Endothelial cell of umbilical vein (primary cell): Measurements from ENCODE around the gene HIVEP3. TPM values are rescaled to one million over a fixed set of nuclear protein-coding genes. Genes with fewer than 3 reads are reported as not detected.

ENCODE experiments used
- BruUV-seq: library from RNA; stranded (reverse); fragments of 400-500 nt; replicated peaks from 2 replicates; lab custom pipeline; 2021; lab: Mats Ljungman, UMichigan
- CTCF ChIA-PET: fragments of 300-600, 350-600 bp; sonication (Branson Sonifier 250); formaldehyde crosslinking; loops from one replicate; lab custom pipeline; 2021; ENCODE audit warnings: antibody characterized with exemption, inconsistent platforms; lab: Charles Lee
- POLR2A ChIA-PET: fragments of 300-600, 350-600 bp; sonication (Branson Sonifier 250); formaldehyde crosslinking; loops from one replicate; lab custom pipeline; 2021; ENCODE audit warnings: antibody characterized with exemption, inconsistent platforms; lab: Charles Lee
- DNase-seq: peaks from one replicate; pipeline ENCODE4 v3.0.0-alpha.2; 2011; ENCODE audit warnings: low read depth, low spot score
- FAIRE-seq: peaks from 2 replicates; lab custom pipeline; 2011; peaks lifted over from hg19 to GRCh38; lab: Jason Lieb, UNC
- H2AFZ ChIP-seq: 2 replicates; pipeline ENCODE4 v1.6.0; 2012; ENCODE audit warnings: low read depth, low read length, control low read depth, inconsistent platforms
- H3K27ac ChIP-seq: 2 replicates; pipeline ENCODE4 v1.5.1; 2011; ENCODE audit warnings: low read depth, mild to moderate bottlenecking, control low read depth, low read length, moderate library complexity; ENCODE audit not compliant: insufficient read depth
- H3K27me3 ChIP-seq, 2 experiments: 2 replicates each; pipeline versions ENCODE4 v1.6.0 to v1.6.1; 2011; ENCODE audit warnings: low read length in 2 of 2, mixed read lengths in 1 of 2; ENCODE audit not compliant: control insufficient read depth in 2 of 2, insufficient read depth in 2 of 2
- H3K36me3 ChIP-seq, 2 experiments: 2 replicates in 1 of 2; 3 replicates in 1 of 2; pipeline ENCODE4 v1.5.1; 2011; ENCODE audit warnings: low read length in 2 of 2, mild to moderate bottlenecking in 1 of 2, moderate library complexity in 1 of 2; ENCODE audit not compliant: control insufficient read depth in 2 of 2, insufficient read depth in 2 of 2; ENCODE audit errors: extremely low read depth in 1 of 2
- H3K4me1 ChIP-seq: 3 replicates; pipeline ENCODE4 v1.5.1; 2011; ENCODE audit warnings: mild to moderate bottlenecking, low read length; ENCODE audit not compliant: control insufficient read depth, insufficient read depth; ENCODE audit errors: extremely low read depth
- H3K4me2 ChIP-seq: 2 replicates; pipeline ENCODE4 v1.6.1; 2011; ENCODE audit warnings: low read length, control low read depth, mixed read lengths; ENCODE audit not compliant: insufficient read depth
- H3K4me3 ChIP-seq, 3 experiments: fragments of 200-600 bp in 1 of 3; sonication (generic), shearing (Covaris generic) in 1 of 3; replicated peaks in 1 of 3; 2 replicates each; pipeline ENCODE4 v1.5.1; 2011 to 2016; ENCODE audit warnings: control low read depth in 3 of 3, low read length in 3 of 3, mild to moderate bottlenecking in 2 of 3, inconsistent platforms in 1 of 3, low read depth in 1 of 3, moderate library complexity in 1 of 3; ENCODE audit not compliant: insufficient read depth in 1 of 3
- H3K79me2 ChIP-seq: 2 replicates; pipeline ENCODE4 v1.6.0; 2012; ENCODE audit warnings: low read length, inconsistent platforms; ENCODE audit not compliant: control insufficient read depth, insufficient read depth
- H3K9ac ChIP-seq: replicated peaks from 2 replicates; pipeline ENCODE3; 2011; ENCODE audit warnings: low read length, control low read depth; ENCODE audit not compliant: insufficient read depth; ENCODE audit errors: extremely low read depth
- H3K9me1 ChIP-seq: replicated peaks from 3 replicates; pipeline ENCODE4 v1.6.0; 2011; ENCODE audit warnings: mild to moderate bottlenecking, low read length; ENCODE audit not compliant: control insufficient read depth, insufficient read depth; ENCODE audit errors: extremely low read depth
- H3K9me3 ChIP-seq: replicated peaks from 2 replicates; pipeline ENCODE4 v1.5.1; 2012; ENCODE audit warnings: low read length, inconsistent platforms; ENCODE audit not compliant: control insufficient read depth, insufficient read depth
- H4K20me1 ChIP-seq: replicated peaks from 2 replicates; pipeline ENCODE3; 2011; ENCODE audit warnings: mild to moderate bottlenecking, low read length; ENCODE audit not compliant: control insufficient read depth, insufficient read depth; ENCODE audit errors: extremely low read depth
- EZH2 ChIP-seq: IDR thresholded peaks from 2 replicates; pipeline ENCODE4 v1.6.1; 2012; ENCODE audit warnings: borderline replicate concordance, low read depth, mild to moderate bottlenecking, moderate library complexity, low read length, inconsistent platforms; ENCODE audit not compliant: severe bottlenecking
- FOS ChIP-seq: IDR thresholded peaks from 2 replicates; pipeline ENCODE4 v1.6.1; 2011; ENCODE audit warnings: mild to moderate bottlenecking, low read length, moderate library complexity, borderline replicate concordance; ENCODE audit not compliant: insufficient read depth
- GATA2 ChIP-seq: IDR thresholded peaks from 2 replicates; pipeline ENCODE4 v1.7.0; 2011; ENCODE audit warnings: low read depth, mild to moderate bottlenecking, moderate library complexity, mixed read lengths, low read length; ENCODE audit not compliant: insufficient read length, insufficient read depth
- JUN ChIP-seq: IDR thresholded peaks from 2 replicates; pipeline ENCODE4 v1.6.1; 2011; ENCODE audit warnings: borderline replicate concordance, low read depth; ENCODE audit not compliant: insufficient read length, insufficient read depth
- POLR2A ChIP-seq: IDR thresholded peaks from 2 replicates; pipeline ENCODE4 v1.6.1; 2012; ENCODE audit warnings: low read depth, mild to moderate bottlenecking, control low read depth, low read length
- dilution Hi-C: fragments of 300-500 bp; cut with MboI; formaldehyde crosslinking; loops from one replicate; pipeline ENCODE4 v1.15.0; 2019; ENCODE audit warnings: low sequenced_read_pairs; ENCODE audit not compliant: extremely low pct_ligation_motif_present
- intact Hi-C: fragments of 100-400 bp; cut with micrococcal nuclease; formaldehyde crosslinking; loops from one replicate; pipeline ENCODE4 v1.10.0; 2022
- polyA plus RNA-seq, 4 experiments: library from polyadenylated mRNA; depleted of rRNA in 3 of 4; stranded (reverse) in 3 of 4; unstranded in 1 of 4; fragments of >200 nt; gene quantifications; 2 replicates each; pipeline versions ENCODE4 v1.2.1 to v1.2.3, GENCODE V29; 2011 to 2012; ENCODE audit warnings: missing spikeins in 1 of 4
- total RNA-seq: library from RNA; stranded (reverse); gene quantifications from 2 replicates; pipeline ENCODE4 v1.2.3, GENCODE V29; 2021
- TF ChIP-seq, protein P1 (sequence below), 2 donors: IDR thresholded peaks; 1 replicate in 1 of 2; 2 replicates in 1 of 2; pipeline ENCODE4 v1.5.1; 2011; ENCODE audit warnings: low read length in 2 of 2, mild to moderate bottlenecking in 2 of 2, moderate library complexity in 2 of 2, control low read depth in 1 of 2, inconsistent platforms in 1 of 2, low read depth in 1 of 2; ENCODE audit not compliant: insufficient read depth in 1 of 2; ENCODE audit errors: extremely low read depth in 1 of 2
- TF ChIP-seq, protein P2 (sequence below): IDR thresholded peaks from 2 replicates; pipeline ENCODE4 v1.6.1; 2011; ENCODE audit not compliant: insufficient read depth, insufficient read length

The HIVEP3 gene
- total and polyA plus RNA-seq, 2 donors (not counting 3 experiments of a cell fraction or from before 2014, with no cell fraction given) = 3.4 to 4.0 TPM

DNA sequence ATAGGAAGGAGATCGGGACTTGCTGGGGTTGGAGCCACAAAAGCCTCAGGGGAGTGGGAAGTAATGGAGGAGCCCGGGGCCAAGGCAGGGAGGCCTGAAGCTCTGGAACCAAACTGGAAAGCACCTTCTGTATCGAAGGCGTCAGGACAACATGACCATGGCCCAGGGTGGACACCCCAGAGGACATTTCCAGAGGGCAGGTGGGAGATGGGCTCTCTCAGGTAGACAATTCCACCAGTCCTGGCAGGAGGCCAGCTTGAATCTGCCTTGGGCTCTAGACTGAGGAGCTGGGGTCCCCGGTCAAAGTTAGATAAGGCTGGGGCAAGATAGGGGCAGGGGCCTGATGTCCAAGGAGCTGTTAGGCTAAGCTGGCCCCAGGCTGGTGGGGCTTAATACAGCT lies 329.3 kb downstream of the HIVEP3 start:
- ChIA-PET POLR2A (no interaction called here), CTCF (interaction anchor here (1.0 to 2.1 kb wide), 3 partner anchors 9 to 15 kb away, joined by 4 to 6 read pairs (median 5); no protein-coding TSS in a partner anchor)
- Histone ChIP-seq H3K9ac (no peak overlapping the region), H3K4me1 (no peaks in the 10 kb centered on the region), H4K20me1 (no peaks in the 10 kb centered on the region), H3K79me2 (no peaks in the 10 kb centered on the region), H3K27me3 (no peaks in the 10 kb centered on the region), H3K9me3 (no peaks in the 10 kb centered on the region), H3K4me3 (no peak overlapping the region), H2AFZ (no peak overlapping the region), H3K36me3 (no peaks in the 10 kb centered on the region), H3K9me1 (no peaks in the 10 kb centered on the region), H3K4me2 (no peak overlapping the region), H3K27ac (no peak overlapping the region)
- dilution Hi-C loops = no loop called here
- intact Hi-C loops = no loop called here
- TF ChIP-seq, protein P1, sequence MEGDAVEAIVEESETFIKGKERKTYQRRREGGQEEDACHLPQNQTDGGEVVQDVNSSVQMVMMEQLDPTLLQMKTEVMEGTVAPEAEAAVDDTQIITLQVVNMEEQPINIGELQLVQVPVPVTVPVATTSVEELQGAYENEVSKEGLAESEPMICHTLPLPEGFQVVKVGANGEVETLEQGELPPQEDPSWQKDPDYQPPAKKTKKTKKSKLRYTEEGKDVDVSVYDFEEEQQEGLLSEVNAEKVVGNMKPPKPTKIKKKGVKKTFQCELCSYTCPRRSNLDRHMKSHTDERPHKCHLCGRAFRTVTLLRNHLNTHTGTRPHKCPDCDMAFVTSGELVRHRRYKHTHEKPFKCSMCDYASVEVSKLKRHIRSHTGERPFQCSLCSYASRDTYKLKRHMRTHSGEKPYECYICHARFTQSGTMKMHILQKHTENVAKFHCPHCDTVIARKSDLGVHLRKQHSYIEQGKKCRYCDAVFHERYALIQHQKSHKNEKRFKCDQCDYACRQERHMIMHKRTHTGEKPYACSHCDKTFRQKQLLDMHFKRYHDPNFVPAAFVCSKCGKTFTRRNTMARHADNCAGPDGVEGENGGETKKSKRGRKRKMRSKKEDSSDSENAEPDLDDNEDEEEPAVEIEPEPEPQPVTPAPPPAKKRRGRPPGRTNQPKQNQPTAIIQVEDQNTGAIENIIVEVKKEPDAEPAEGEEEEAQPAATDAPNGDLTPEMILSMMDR (IDR thresholded peaks at IDR 0.05; ENCODE audit: extremely low read depth in 1 of 2, insufficient read depth in 1 of 2, low read depth in 1 of 2, low read length in 2 of 2) = no peak
- TF ChIP-seq JUN = no peak
- FAIRE-seq (no peak), DNase-seq (no peak)
- BruUV-seq = no TSS peak

DNA sequence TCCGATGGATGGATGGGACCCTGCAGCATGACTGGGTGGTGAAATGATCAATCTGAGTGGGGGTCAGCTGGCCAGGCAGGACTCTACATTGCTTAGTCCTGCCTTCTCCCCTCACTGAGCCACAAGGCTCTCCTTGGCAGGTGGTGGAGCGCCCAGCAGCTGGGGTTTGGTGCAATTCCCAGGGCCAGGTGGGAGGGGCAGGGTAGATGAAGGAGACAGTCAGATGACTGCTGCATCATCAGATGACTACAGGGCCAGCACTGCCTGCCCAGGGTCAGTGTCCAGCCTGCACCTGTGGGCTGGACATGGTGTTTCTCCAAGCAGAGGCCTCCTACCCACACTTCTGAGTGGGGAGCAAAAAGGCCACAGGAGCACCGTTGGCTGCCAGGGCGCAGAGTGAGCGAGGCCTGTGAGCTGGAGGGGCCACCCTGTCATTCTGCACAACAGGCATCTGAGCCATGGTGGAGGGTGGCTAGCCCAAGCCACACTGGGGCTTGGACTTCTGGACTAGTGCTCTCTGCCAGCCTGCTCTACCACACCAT lies 330.3 kb downstream of the HIVEP3 start:
- no peak overlapping the region for H2AFZ ChIP-seq
- H3K9me1 ChIP-seq = no peaks in the 10 kb centered on the region
- H4K20me1 ChIP-seq = no peaks in the 10 kb centered on the region
- no TSS peak for BruUV-seq
- POLR2A ChIA-PET = no interaction called here
- no peak overlapping the region for H3K9ac ChIP-seq
- H3K4me2 ChIP-seq = no peak overlapping the region
- no peaks in the 10 kb centered on the region for H3K79me2 ChIP-seq
- H3K36me3 ChIP-seq = no peaks in the 10 kb centered on the region
- no peak for DNase-seq
- dilution Hi-C loops (no loop called here), intact Hi-C loops (no loop called here)
- H3K27me3 ChIP-seq = no peaks in the 10 kb centered on the region
- H3K27ac ChIP-seq = no peak overlapping the region
- H3K4me1 ChIP-seq = no peaks in the 10 kb centered on the region
- FAIRE-seq = no peak
- no peak overlapping the region for H3K4me3 ChIP-seq
- H3K9me3 ChIP-seq = no peaks in the 10 kb centered on the region
- CTCF ChIA-PET = interaction anchor here (2.1 kb wide), 1 partner anchor 10 kb away, joined by 6 read pairs; no protein-coding TSS in a partner anchor
- TF ChIP-seq GATA2 (no peak), EZH2 (no peak), JUN (no peak), FOS (no peak), POLR2A (no peak)
- TF ChIP-seq, protein P1 (IDR thresholded peaks at IDR 0.05; ENCODE audit: extremely low read depth in 1 of 2, insufficient read depth in 1 of 2, low read depth in 1 of 2, low read length in 2 of 2) = no peak
- TF ChIP-seq, protein P2, sequence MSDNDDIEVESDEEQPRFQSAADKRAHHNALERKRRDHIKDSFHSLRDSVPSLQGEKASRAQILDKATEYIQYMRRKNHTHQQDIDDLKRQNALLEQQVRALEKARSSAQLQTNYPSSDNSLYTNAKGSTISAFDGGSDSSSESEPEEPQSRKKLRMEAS = no peak
